ENCODE data around the gene TBCB.
"Not testable (repeated sequence)": the region's sequence is repeated elsewhere in the genome, so short reads cannot be mapped to it uniquely, and the experiment has no call there.

- TF ChIP-seq, protein P1, sequence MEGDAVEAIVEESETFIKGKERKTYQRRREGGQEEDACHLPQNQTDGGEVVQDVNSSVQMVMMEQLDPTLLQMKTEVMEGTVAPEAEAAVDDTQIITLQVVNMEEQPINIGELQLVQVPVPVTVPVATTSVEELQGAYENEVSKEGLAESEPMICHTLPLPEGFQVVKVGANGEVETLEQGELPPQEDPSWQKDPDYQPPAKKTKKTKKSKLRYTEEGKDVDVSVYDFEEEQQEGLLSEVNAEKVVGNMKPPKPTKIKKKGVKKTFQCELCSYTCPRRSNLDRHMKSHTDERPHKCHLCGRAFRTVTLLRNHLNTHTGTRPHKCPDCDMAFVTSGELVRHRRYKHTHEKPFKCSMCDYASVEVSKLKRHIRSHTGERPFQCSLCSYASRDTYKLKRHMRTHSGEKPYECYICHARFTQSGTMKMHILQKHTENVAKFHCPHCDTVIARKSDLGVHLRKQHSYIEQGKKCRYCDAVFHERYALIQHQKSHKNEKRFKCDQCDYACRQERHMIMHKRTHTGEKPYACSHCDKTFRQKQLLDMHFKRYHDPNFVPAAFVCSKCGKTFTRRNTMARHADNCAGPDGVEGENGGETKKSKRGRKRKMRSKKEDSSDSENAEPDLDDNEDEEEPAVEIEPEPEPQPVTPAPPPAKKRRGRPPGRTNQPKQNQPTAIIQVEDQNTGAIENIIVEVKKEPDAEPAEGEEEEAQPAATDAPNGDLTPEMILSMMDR (conservative IDR thresholded peaks at IDR 0.05; ENCODE audit: low read depth, low read length) = not testable (repeated sequence)
- not testable (repeated sequence) for TF ChIP-seq EZH2 (IDR thresholded peaks at IDR 0.05; ENCODE audit: borderline replicate concordance, low read depth, low read length, poor library complexity, severe bottlenecking)
Observed at GRCh38 chr19:36068810-36069499, 46.3 kb upstream of the TBCB start.
